Heart left ventricle (tissue), 16 donors: ENCODE results near the gene SKI. TPM values are rescaled to one million over a fixed set of nuclear protein-coding genes. Genes with fewer than 3 reads are reported as not detected.
"Not testable (repeated sequence)": the region's sequence is repeated elsewhere in the genome, so short reads cannot be mapped to it uniquely, and the experiment has no call there.

ENCODE experiments used
- ATAC-seq, 4 donors: fragments of 200-7000 bp; cut with Tn5 transposase; one replicate each; pipeline ENCODE4 v1.9.1; 2020 to 2022; ENCODE audit warnings: moderate library complexity in 4 of 4, mild to moderate bottlenecking in 3 of 4, moderate number of reproducible peaks in 1 of 4
- DNase-seq, 5 donors: peaks; one replicate each; pipeline ENCODE4 v3.0.0-alpha.2; 2020
- H3K27ac ChIP-seq, 12 donors: fragments of 200-600 bp; sonication (generic) in 4 of 12; one replicate each; pipeline versions ENCODE4 v1.5.0 to v1.8.0; 2016 to 2022; ENCODE audit warnings: mild to moderate bottlenecking in 2 of 12
- H3K27me3 ChIP-seq, 9 donors: fragments of 200-600 bp; sonication (generic) in 2 of 9; one replicate each; pipeline versions ENCODE4 v1.5.1 to v1.8.0; 2016 to 2022; ENCODE audit warnings: mild to moderate bottlenecking in 3 of 9
- H3K36me3 ChIP-seq, 9 donors: fragments of 200-600 bp; sonication (generic) in 2 of 9; one replicate each; pipeline versions ENCODE4 v1.5.0 to v1.8.0; 2018 to 2022; ENCODE audit warnings: mild to moderate bottlenecking in 2 of 9
- H3K4me1 ChIP-seq, 12 donors: fragments of 200-600 bp; sonication (generic) in 4 of 12; one replicate each; pipeline versions ENCODE4 v1.5.0 to v1.8.0; 2016 to 2022; ENCODE audit warnings: mild to moderate bottlenecking in 3 of 12
- H3K4me3 ChIP-seq, 12 donors: fragments of 200-600 bp; sonication (generic) in 4 of 12; one replicate each; pipeline versions ENCODE4 v1.5.0 to v1.8.0; 2017 to 2022; ENCODE audit warnings: mild to moderate bottlenecking in 9 of 12, moderate library complexity in 4 of 12
- H3K9me3 ChIP-seq, 12 donors: fragments of 200-600 bp; sonication (generic) in 4 of 12; one replicate each; pipeline versions ENCODE4 v1.5.0 to v1.8.0; 2016 to 2022; ENCODE audit warnings: mild to moderate bottlenecking in 1 of 12
- POLR2A ChIP-seq, 2 donors: fragments of 450-650 bp; IDR thresholded peaks; one replicate each; pipeline ENCODE4 v1.6.1; 2017; ENCODE audit warnings: antibody characterized with exemption in 2 of 2, mild to moderate bottlenecking in 2 of 2, moderate library complexity in 2 of 2
- WGBS, 4 donors: extraction: QIAGEN DNeasy Blood & Tissue Kit in 2 of 4; methylation state at CpG; one replicate each; pipeline versions ENCODE4 v1.1.5 to v1.1.7; 2013 to 2018; 5-methylcytosine and 5-hydroxymethylcytosine counted together
- intact Hi-C, 10 donors: fragments of 100-400 bp; cut with DNase I; formaldehyde crosslinking; loops; one replicate each; pipeline versions ENCODE4 v1.11.1 to v1.14.2; 2022
- polyA plus RNA-seq, 2 donors: library from polyadenylated mRNA; stranded (reverse); fragments of 200-250 nt; gene quantifications; one replicate each; pipeline ENCODE4 v1.2.3, GENCODE V29; 2013
- total RNA-seq, 9 donors: library from RNA; depleted of rRNA in 2 of 9; stranded (reverse); fragments of >200 nt in 2 of 9; fragmentation: NEBNext Ultra II Directional in 3 of 9; extraction: Animal tissue kit (Norgen Biotek cat#: 25700) in 3 of 9; gene quantifications; one replicate each; pipeline versions ENCODE4 v1.1.0 to v1.2.4, GENCODE V29; 2016 to 2023
- TF ChIP-seq, protein P1 (sequence below), 12 donors: fragments of 200-600 bp; sonication (generic) in 4 of 12; IDR thresholded peaks; one replicate each; pipeline versions ENCODE4 v1.5.0 to v1.8.0; 2018 to 2022; ENCODE audit warnings: antibody characterized with exemption in 12 of 12, mild to moderate bottlenecking in 5 of 12
- donor health status: ischemic (EF 13 %, LVEDD 7.1; RV severe dilation, severe dysfunction).
- donor health status: healthy with polysubstance abuse.
- donor health status: DM: no; HTN: yes; CAD: no.
- donor health status: DM: no; HTN: no; CAD: no.
- donor health status: ischemic (EF 25% LVEDD 6.9; RV normal size, moderate dysfunction).
- donor health status: ischemic (EF 25% LVEDD 5.7; RV mildly dilated, moderate dysfunction).
- donor health status: healthy.
- donor health status: DM: yes; HTN: yes; CAD: no.
- donor health status: ischemic (EF 35%, LVEDD 5.7; RV mildly dilated, moderate dysfunction).
- donor health status: nonischemic (EF 11% LVEDD 7.7; RV severe dilation, severe dysfunction).
- donor health status: DM: yes; HTN: yes; CAD: no.
- donor health status: PGD.
- donor health status: ischemic (EF 29% LVEDD 5.4; RV normal size, mild dysfunction).
- donor health status: nonischemic (EF 23%, LVEDD 6.1; RV moderate dilation, normal function).

Gene SKI
- total and polyA plus RNA-seq, 11 donors, result 16.9 to 52.7 (median 38.9) TPM

DNA sequence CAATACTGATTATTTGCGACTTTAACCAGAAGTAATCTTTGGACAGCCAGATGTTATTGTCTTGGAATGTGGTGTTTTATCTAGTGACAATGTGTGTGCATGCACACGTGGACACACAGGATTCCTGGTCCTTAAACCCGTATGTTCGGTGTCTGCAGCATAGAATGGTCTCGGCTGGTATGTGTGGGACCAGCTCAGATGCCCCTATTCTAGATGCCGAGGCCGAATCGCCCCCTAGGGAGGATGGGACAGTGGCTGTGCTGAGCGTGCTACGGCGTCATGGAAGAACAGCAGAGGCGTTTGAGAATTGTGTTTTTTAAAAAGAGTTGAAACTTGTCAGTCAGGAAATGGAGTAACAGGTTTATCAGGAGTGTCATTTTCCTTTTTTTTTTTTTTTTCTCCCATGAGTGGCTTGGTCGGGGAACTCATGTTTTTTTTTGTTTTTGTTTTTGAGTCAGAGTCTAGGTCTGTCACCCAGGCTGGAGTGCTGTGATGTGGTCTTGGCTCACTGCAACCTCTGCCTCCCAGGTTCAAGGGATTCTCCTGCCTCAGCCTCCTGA is 30.1 kb downstream of the SKI start:
- peaks cover 0 to 10% (median 0%) of the 10 kb centered on the region in 9 donors for H3K36me3 ChIP-seq
- H3K27ac ChIP-seq, result peak overlapping the region in 2 of 12 donors; percentile 0 to 21
- H3K4me1 ChIP-seq, result peaks cover 0 to 81% (median 57%) of the 10 kb centered on the region in 12 donors
- ATAC-seq, result no peak
- H3K4me3 ChIP-seq, result no peak overlapping the region
- peak in 2 of 5 donors; percentile 13 to 28 for DNase-seq
- no peak for TF ChIP-seq POLR2A (IDR thresholded peaks at IDR 0.05)
- TF ChIP-seq, protein P1, sequence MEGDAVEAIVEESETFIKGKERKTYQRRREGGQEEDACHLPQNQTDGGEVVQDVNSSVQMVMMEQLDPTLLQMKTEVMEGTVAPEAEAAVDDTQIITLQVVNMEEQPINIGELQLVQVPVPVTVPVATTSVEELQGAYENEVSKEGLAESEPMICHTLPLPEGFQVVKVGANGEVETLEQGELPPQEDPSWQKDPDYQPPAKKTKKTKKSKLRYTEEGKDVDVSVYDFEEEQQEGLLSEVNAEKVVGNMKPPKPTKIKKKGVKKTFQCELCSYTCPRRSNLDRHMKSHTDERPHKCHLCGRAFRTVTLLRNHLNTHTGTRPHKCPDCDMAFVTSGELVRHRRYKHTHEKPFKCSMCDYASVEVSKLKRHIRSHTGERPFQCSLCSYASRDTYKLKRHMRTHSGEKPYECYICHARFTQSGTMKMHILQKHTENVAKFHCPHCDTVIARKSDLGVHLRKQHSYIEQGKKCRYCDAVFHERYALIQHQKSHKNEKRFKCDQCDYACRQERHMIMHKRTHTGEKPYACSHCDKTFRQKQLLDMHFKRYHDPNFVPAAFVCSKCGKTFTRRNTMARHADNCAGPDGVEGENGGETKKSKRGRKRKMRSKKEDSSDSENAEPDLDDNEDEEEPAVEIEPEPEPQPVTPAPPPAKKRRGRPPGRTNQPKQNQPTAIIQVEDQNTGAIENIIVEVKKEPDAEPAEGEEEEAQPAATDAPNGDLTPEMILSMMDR (IDR thresholded peaks at IDR 0.05), result no peak
- H3K9me3 ChIP-seq, result peaks cover 0 to 21% (median 13%) of the 10 kb centered on the region in 12 donors
- intact Hi-C loops, result no loop called here
- H3K27me3 ChIP-seq, result no peaks in the 10 kb centered on the region
- WGBS, 4 donors, result 55 to 68% (median 63%) methylated on average over 13 of the region's 13 CpGs

DNA sequence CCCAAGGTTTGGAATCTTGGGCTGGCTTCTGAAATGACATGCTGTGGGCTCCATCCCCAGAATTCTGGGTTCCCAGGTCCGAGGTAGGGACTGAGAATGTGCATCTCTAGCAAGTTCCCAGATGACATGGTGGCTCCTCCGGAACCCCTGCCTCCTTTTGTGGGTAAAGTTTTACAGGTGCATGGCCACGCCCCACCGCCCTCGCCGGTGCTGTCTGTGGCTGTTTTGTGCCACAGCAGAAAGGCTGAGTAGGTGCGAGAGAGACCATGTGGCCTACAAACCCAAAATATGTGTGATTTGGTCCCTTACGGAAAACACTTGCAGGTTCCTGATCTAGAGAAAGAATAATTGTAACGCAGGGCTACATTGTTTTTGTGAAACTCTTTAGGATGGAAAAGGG is 30.9 kb downstream of the SKI start:
- no peak for TF ChIP-seq POLR2A (IDR thresholded peaks at IDR 0.05)
- TF ChIP-seq, protein P1 (IDR thresholded peaks at IDR 0.05), result no peak
- DNase-seq (peak in 1 of 5 donors; percentile 40), ATAC-seq (no peak)
- Histone ChIP-seq H3K4me1 (peaks cover 0 to 73% (median 52%) of the 10 kb centered on the region in 12 donors), H3K9me3 (peaks cover 0 to 21% (median 13%) of the 10 kb centered on the region in 12 donors), H3K27ac (peak overlapping the region in 1 of 12 donors; percentile 0), H3K36me3 (peaks cover 0 to 3% (median 0%) of the 10 kb centered on the region in 9 donors), H3K4me3 (no peak overlapping the region), H3K27me3 (no peaks in the 10 kb centered on the region)
- intact Hi-C loops, result no loop called here
- 87 to 94% (median 92%) methylated on average over 9 of the region's 9 CpGs for WGBS, 4 donors

DNA sequence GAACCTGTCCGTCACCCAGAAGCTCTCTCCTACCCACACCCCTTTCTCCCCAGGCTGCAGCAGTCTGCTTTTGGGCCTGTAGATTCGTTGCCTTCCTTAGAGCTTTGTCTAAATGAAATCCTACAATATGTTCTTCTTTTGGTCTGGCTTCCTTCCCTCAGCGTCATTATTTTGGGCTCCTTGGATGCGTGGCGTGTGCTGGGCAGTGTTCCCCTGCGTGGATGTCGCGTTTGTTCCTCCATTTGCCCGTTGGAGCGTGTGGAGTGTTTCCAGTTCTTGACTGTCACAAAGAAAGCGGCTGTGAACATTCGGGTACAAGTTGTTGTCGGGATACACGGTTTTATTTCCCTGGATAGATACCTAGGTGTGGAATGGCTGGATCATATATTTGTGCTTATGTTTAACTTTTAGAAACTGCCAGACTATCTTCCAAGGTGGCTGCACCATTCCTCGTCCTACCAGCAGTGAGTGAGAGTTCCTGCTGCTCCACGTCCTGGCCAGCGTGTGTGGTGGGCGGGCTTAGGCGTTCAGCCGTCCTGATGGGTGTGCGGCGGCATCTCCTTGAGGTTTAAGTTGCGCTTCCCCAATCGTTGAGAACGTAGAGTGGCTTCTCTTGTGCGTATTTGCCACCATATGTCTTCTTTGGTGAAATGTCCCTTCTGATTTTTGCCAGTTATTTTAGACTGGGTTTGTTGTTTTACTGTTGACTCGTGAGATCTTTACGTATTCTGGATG is 31.7 kb downstream of the SKI start:
- no peaks in the 10 kb centered on the region for H3K36me3 ChIP-seq
- DNase-seq, result peak in 2 of 5 donors; percentile 19 to 26
- intact Hi-C loops, result no loop called here
- H3K4me3 ChIP-seq, result no peak overlapping the region
- 82 to 89% (median 86%) methylated on average over 28 of the region's 28 CpGs for WGBS, 4 donors
- peaks cover 0 to 20% (median 13%) of the 10 kb centered on the region in 12 donors for H3K9me3 ChIP-seq
- no peaks in the 10 kb centered on the region for H3K27me3 ChIP-seq
- ATAC-seq, result no peak
- TF ChIP-seq, protein P1 (IDR thresholded peaks at IDR 0.05), result no peak
- no peak for TF ChIP-seq POLR2A (IDR thresholded peaks at IDR 0.05)
- H3K27ac ChIP-seq, result no peak overlapping the region
- peaks cover 0 to 69% (median 45%) of the 10 kb centered on the region in 12 donors for H3K4me1 ChIP-seq

DNA sequence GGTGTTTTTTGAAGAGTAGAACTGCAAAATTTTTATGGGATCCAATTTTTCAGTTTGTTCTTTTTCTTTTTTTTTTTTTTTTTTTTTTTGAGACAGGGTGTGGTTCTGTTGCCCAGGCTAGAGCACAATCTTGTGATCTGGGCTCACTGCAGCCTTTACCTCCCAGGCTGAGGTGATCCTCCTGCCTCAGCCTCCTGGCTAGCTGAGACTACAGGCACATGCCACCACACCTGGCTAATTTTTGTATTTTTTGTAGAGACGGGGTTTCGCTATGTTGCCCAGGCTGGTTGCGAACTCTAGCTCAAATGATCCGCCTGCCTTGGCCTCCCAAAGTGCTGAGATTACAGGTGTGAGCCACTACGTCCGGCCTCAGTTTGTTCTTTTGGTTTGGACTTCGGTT is 32.4 kb downstream of the SKI start:
- intact Hi-C loops, H3K27ac ChIP-seq, ATAC-seq, H3K36me3 ChIP-seq, H3K27me3 ChIP-seq, H3K4me3 ChIP-seq: not testable (repeated sequence)
- DNase-seq, result peak in 1 of 5 donors; percentile 9
- H3K4me1 ChIP-seq, result peaks cover 0 to 69% (median 44%) of the 10 kb centered on the region in 12 donors
- peaks cover 0 to 13% (median 8%) of the 10 kb centered on the region in 12 donors for H3K9me3 ChIP-seq
- 92 to 95% (median 93%) methylated on average over 7 of the region's 7 CpGs for WGBS, 4 donors
